T1000 (cell line): ENCODE measurements around the gene CLRN1.
"Not testable (repeated sequence)": the region's sequence is repeated elsewhere in the genome, so short reads cannot be mapped to it uniquely, and the experiment has no call there.

ENCODE experiments used
- DNase-seq: peaks from one replicate; lab custom pipeline; 2025; ENCODE audit warnings: mixed read lengths; lab: John Stamatoyannopoulos, UW

CLRN1 gene

GRCh38 chr3:150972366-150973071, at the start of gene CLRN1:
Gene CLRN1 (minus strand): TSS chr3:150972727. CDS start chr3:150972708, 19 bp downstream.
- no peak for DNase-seq

- no peak for DNase-seq
Observed at GRCh38 chr3:151016478-151016795, 43.9 kb upstream of the CLRN1 start.

- no peak for DNase-seq
Observed at GRCh38 chr3:151015767-151016477, 43.4 kb upstream of the CLRN1 start.

GRCh38 chr3:151015181-151015580, 42.7 kb upstream of the CLRN1 start:
- DNase-seq, result no peak

GRCh38 chr3:151014501-151015018, 42.0 kb upstream of the CLRN1 start:
- DNase-seq, result no peak

GRCh38 chr3:151012753-151013152, 40.2 kb upstream of the CLRN1 start:
- DNase-seq, result no peak

- no peak for DNase-seq
Observed at GRCh38 chr3:151011427-151011826, 38.9 kb upstream of the CLRN1 start.

- no peak for DNase-seq
Observed at GRCh38 chr3:151009981-151010380, 37.5 kb upstream of the CLRN1 start.

- no peak for DNase-seq
Observed at GRCh38 chr3:151009430-151009829, 36.9 kb upstream of the CLRN1 start.

- DNase-seq, result no peak
Observed at GRCh38 chr3:151008699-151009098, 36.2 kb upstream of the CLRN1 start.

- DNase-seq, result no peak
Observed at GRCh38 chr3:151003768-151004134, 31.2 kb upstream of the CLRN1 start.

GRCh38 chr3:151003029-151003767, 30.7 kb upstream of the CLRN1 start:
- DNase-seq, result no peak

- DNase-seq, result no peak
Observed at GRCh38 chr3:151002003-151002981, 29.8 kb upstream of the CLRN1 start.

- DNase-seq, result no peak
Observed at GRCh38 chr3:150998996-150999395, 26.5 kb upstream of the CLRN1 start.

GRCh38 chr3:150996731-150997130, 24.2 kb upstream of the CLRN1 start:
- DNase-seq, result no peak

- DNase-seq, result no peak
Observed at GRCh38 chr3:150995510-150995909, 23.0 kb upstream of the CLRN1 start.

- DNase-seq, result no peak
Observed at GRCh38 chr3:150989208-150989607, 16.7 kb upstream of the CLRN1 start.

GRCh38 chr3:150988395-150988794, 15.9 kb upstream of the CLRN1 start:
- not testable (repeated sequence) for DNase-seq

- no peak for DNase-seq
Observed at GRCh38 chr3:150985711-150986110, 13.2 kb upstream of the CLRN1 start.

- DNase-seq, result no peak
Observed at GRCh38 chr3:150984066-150984465, 11.5 kb upstream of the CLRN1 start.

GRCh38 chr3:150978566-150979148, 6.1 kb upstream of the CLRN1 start:
- no peak for DNase-seq
